HG03135 (cell line): ENCODE measurements around the gene FRMD4A.
A peak's percentile ranks its signal among the peaks of the same experiment; 100 is the strongest.
"Not testable (repeated sequence)": the region's sequence is repeated elsewhere in the genome, so short reads cannot be mapped to it uniquely, and the experiment has no call there.

Experiments
- ATAC-seq: cut with Tn5 transposase; IDR thresholded peaks from one replicate; pipeline ENCODE4 v1.9.1; 2021; ENCODE audit warnings: mild to moderate bottlenecking, moderate library complexity; ENCODE audit not compliant: unreplicated experiment

Gene FRMD4A

DNA sequence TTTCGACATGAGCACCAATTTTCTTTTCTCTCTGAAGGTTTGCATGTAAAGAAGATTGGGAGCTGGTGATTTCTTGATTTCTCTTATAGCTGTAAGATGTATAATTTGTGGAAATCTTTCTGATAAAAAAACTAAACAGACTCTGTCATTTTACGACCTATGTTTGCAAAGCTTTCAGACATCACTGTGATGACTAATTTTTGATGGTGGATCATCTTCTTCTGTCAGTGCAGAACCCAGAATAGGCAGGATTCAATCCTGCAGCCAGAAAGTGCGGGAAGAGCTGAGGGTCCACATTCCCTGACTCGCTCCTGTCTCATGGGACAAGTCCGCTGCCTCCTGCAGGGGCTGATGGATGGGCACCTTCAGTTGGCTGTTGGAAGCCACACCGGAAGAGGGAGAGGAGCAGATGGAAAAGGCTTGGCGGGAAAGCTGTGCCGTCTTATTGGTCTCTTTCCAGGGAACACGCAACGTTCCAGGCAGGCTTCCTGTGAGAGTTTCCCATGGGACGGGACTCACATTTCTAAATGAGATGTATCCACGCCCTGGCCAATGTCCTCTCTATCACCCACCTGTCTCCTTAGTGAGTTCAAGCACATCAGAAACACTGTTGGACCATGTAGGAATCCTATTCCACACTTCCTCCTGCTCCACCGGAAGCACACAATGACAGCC, 557.1 kb downstream of the FRMD4A start:
- ATAC-seq, result no peak

DNA sequence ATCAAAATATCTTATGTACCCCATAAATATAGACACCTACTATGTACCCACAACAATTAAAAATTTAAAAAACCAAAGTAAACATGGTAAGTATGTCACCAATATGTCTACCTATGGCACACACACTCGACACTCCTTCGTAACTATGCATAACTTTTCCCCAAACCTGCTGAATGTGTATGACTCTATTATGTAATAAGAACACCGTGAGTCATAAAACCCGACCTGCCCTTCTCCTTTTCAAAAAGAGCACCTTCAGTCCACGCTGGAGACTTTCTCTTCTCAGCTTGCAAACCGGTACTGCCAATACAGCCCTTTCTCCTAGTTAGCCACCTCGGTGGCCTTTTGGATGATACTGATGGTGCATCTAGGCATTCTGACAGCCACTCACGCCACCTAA, 557.7 kb downstream of the FRMD4A start:
- ATAC-seq, result no peak

DNA sequence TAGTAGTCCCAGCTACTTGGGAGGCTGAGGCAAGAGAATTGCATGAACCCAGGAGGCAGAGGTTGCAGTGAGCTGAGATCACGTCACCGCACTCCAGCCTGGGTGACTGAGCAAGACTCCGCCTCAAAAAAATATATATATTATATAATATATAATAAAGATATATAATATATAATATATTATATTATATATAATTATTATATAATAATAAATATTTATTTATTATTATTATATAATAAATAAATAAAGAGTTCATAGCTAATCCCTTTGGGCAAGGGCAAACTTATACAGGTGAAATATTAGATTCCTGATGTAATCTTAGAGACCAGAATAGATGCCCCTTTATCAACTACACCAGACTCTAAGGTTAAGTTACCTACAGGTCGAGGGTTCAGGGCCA, 558.7 kb downstream of the FRMD4A start:
- ATAC-seq, result no peak

DNA sequence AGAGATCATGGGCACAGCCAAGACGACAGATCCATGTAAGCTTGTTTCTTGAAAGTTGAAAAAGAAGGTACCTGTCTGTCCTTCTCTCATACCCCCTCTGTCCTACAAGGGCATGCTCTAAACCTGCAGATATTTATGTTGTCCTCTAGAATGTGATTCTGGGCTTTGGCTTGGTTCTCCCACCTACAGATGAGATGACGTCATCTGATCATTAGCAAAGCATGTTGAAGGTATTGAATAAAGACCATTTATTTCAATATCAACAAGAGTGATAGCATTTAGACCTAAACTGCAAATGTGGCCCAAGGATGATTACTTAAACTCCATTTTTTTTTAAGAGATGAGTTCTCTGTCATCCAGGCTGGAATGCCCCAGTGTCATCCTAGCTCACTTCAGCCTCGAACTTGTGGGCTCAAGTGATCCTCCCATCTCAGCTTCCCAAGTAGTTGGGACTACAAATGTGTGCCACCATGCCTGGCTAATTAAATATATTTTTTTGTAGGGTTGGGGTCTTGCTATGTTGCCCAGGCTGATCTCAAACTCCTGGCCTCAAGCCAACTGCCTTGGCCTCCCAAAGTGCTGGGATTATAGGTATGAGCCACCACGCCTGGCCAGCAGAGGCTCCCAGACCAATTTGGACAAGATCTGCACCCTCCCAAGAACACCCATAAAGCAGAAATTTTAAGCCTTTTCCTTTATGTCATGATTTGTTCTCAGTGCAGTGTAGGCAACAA, 559.8 kb downstream of the FRMD4A start:
- ATAC-seq, result no peak

DNA sequence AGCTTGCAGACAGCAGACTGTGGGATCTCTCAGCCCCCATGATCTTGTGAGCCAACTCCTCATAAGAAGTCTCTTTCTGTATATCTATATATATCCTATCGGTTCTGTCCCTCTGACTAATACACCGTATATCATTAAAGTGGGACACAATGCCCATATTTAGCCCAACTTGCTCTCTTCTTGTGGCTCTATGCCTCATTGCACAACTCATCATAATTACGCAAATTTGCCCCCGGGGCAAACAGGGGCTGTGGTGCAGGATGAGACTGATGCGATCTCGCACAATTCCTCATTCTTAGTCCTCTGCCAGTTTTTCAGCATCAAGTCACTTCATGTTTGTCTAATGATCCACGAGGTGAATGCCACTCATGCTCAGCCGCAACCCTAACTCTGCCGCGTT, 560.8 kb downstream of the FRMD4A start:
- ATAC-seq, result no peak

DNA sequence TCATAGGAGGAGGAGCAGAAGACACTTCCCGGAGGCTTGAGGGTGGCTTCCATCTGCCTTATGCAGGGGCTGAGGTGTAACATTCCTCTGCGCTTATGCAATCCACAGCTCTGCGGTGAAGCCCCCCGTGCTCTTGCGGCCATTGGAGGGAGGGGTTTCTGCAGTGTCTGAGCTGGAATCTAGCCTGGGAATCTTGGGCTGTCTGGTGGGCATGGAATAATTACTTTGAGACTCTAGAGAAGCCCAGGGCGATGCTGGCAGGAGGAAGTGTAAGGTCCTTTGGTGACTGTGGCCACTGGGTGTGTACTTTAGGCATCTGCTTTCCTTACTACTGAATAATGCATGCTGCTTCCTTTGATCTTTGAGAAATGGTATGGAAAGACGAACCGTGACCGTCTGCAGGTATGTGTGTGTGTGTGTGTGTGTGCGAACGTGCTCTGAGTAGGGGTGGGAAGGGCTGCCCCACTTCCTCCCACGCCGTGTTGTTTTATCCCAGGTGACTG, 563.0 kb downstream of the FRMD4A start:
- ATAC-seq, result no peak

DNA sequence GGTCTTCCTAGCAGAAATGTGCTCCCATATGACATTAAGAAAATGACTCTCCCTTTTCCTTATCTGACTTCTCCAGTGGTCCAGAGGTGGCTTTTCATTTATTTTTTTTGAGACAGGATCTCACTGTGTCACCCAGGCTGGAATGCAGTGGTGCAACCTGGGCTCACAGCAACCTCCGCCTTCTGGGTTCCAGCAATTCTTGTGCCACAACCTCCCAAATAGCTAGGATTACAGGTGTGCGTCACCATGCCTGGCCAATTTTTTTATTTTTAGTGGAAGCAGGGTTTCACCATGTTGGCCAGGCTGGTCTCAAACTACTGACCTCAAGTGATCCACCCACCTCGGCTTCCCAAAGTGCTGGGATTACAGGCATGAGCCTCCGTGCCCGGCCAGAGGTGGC, 563.6 kb downstream of the FRMD4A start:
- ATAC-seq, result not testable (repeated sequence)

DNA sequence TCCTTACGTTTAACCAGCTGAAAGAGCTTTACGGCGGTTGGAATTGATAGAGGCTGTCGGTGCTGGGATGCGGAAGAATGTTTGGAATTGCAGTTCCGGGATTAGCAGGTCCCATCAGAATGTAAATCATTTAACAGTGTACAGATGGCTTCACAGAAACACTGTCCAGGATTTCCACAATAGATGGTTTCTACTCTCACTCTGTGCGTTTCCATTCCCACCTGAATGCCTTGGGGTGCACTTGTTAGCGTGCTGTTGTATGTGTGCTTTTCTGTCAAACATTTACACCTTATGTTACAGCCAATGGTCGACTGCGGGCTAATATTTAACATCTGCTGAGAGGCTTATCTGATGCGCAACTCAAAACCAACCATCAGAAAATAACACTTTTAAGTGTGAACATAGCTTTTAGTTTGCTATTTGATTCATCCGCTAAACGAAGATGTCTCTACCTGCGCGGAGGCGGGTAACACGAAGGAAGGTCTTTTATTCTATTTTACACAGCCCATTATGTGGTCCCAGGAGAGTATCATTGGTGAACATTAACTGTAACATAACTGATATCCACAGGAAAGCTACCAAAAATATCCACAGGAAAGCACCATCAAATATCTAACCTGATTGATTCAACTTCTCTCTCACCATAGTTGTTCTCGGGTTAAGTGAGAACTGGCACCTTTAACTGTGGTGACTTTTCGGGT, 564.9 kb downstream of the FRMD4A start:
- peak; percentile 73 for ATAC-seq

DNA sequence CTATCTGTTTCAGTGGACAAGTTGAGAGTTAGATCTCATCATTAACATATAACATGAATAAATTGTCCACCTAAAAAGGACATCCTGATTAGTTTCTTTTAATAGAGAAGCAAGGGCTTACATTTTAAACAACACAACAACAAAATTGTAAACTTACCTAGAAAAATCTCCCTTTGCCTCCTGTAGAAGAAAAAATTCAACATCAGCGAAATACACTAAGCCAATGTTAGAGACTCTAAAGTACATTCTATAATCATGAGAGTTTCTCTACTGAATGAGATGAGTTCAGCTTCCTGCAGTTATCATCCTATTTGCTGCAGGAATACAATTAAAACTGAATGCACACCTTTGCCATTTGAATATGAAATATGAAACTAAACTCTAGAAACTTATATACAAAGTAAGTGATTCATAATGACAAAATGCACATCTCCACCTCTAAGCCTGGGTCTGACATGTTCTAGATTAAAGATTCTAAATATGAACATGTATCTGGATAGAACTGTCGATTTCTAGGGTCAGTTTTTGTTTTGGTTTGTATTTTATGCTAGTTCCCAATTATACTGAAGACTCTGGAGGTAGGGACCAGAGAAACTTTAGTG, 569.1 kb downstream of the FRMD4A start:
- no peak for ATAC-seq

DNA sequence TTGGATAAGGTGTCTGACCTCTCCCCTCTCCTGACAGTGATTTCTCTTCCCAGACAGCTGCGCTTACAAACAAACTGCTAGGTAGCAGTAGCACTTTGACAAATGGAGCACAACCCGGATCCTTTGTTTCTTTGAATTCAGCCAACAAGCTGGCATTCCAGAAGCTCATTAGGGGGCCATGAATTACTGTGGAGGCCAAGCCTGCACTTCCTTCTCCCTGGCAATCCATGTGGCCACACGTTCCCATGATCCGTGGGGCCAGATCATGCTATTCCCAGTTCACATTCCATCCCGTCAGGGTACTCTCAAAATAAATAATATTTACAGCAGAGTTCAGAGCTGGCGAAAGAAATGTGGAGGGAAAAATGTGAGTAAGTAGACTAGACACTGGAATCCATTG, 571.6 kb downstream of the FRMD4A start:
- ATAC-seq, result no peak

DNA sequence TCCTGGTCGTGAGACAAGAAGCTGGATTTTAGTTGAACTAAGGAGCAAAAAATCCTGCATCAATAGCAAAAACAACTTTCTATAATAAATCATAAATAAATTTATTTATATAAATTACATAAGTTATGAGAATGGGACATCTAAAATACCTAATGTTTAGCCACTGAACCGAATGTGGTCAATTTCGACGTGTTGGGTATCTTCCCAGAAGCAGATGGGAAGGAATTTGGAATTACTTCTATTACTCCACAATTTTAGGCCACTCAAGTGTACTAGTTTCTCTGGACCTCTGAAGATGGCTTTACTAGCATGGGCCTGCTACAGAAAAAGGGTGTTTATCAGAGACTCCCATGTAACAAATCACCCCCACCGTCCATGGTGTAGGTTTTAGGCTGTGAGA, 572.0 kb downstream of the FRMD4A start:
- ATAC-seq, result no peak

DNA sequence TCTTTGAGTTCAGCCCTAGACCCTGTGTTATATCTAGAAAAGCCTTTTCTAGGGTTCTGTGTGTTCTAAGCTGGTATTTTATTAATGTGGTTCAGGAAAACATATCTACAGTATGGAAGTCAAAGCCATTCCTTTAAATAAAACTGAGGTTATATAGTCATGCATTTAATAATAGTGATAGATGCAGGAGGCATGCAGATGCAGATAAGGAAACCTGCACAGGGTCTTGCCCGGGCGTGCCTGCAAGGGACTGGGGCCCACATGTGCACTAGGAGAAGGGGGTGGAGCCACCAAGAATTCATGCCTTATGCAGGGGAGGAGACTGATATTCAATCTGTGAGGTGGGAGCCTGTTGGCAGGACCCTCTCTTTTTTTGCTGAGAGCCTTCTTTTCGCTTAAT, 572.4 kb downstream of the FRMD4A start:
- no peak for ATAC-seq

DNA sequence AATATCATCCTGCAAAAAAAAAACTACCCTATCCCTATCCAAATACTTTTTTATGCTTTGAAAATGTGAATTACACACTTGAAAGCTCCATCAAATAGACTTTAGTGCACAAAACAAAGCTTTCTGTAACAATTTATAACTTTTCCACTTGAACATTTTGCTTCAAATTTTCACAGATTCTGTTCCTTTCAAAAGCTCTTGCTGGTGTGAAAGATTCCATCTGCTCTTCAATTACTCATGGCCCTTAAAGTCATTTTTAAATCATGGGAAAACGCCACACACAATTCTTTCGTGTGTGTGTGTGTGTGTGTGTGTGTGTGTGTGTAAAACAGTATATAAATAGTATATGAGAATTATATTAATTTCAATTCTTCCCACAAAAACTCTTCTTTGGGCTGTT, 576.4 kb downstream of the FRMD4A start:
- no peak for ATAC-seq

DNA sequence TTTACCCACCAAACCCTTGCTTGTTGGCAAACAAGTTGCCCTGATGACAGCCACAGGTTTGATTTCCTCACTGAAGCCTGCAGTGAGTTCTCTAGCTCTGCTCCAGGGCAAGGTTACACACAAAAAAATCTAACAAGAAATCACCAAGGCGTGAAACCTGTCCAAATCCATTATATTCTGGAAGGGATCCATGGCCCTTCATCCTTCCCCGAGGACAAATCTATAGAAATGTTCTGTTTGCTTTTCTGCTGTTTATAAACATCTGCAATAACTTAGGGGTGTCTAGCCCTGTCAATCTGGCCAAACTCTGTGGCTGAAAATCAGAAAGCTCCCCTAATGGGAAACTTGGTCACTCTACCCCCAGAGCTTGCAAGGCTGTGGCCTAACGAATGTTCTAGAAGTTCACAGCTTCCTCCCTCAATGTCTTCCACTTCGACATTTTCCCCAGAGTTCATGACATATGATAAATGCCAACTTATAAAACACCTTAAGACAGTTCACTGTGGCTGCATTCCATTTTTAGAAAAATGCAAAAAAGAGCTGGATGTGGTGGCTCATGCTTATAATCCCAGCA, 579.4 kb downstream of the FRMD4A start:
- ATAC-seq, result no peak

DNA sequence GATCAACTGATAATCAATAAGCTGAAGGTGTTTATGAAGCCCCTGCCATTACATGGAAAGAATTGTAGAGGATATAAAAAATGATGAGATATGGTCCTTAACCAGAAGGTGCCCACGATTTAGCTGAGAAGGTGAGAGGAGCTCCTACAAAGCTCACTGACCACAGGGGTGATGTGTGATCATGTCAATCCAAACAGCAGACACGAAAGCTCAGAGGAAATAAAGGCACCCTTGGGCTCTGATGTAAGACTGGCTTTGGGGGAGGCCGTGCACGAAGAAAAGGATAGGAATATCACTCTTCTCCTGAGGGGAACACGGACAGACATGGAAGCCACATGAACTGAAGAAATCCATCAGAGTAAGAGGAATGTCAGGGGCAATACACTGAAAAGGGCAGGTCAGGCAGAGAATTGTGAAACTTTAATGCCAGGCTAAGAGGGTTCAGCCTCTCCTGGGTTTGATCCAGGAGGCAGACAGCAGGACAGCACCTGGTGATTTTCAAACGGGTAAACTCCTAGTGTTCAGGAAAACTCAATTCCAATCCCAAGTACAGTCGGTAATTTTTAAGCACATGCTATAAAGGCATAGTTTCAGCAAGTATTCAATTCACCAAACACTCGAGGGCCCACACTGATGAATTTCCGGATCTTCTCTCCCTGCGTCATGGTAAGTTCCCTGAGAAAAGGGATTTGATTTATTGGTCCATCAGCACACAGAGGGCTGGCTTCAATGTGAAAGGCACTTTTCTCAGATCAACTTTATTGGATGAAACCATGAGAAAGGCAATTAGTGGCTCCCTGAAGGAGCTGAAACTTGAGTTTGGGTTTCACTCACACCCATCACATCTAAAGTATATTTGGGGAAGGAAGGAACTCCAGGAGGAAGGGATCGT, 580.2 kb downstream of the FRMD4A start:
- no peak for ATAC-seq

DNA sequence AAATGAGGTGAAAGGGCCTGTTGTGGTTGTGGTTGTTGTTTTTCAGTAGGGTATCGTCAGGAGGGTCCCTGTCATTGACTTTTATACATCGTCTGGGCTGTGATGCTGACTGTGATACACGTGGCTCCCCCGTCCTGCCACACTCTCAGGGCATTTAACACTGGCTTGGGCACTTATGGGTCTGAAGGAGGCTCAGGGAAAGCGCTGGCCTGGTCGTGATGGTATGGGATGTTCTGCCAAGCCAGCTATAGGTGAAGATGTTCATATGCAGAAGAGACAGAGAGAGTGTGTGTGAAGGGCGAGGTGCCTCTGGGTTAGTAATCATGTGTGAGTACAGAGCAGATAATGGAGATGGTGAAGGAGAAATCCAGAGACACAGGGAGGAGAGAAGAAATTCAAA, 585.5 kb downstream of the FRMD4A start:
- no peak for ATAC-seq

DNA sequence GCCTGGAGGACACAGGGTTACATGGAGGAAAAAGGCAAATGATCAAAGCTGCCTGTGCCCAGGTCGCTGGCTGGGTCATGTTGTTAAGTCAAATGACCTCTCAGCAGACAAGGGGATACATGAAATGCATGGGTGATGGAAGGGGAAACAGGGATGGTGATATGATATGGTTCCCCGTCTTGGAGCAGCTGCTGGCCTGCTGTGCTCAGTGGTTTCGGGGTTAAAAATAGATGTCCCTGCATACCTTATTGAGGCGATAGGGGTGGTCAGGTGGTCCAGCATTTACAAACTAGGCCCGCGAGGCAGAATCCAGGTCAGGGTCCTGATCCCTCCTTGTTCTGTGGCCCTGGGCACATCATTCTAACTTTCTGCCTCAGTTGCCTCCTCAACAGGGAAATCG, 586.8 kb downstream of the FRMD4A start:
- ATAC-seq, result no peak

DNA sequence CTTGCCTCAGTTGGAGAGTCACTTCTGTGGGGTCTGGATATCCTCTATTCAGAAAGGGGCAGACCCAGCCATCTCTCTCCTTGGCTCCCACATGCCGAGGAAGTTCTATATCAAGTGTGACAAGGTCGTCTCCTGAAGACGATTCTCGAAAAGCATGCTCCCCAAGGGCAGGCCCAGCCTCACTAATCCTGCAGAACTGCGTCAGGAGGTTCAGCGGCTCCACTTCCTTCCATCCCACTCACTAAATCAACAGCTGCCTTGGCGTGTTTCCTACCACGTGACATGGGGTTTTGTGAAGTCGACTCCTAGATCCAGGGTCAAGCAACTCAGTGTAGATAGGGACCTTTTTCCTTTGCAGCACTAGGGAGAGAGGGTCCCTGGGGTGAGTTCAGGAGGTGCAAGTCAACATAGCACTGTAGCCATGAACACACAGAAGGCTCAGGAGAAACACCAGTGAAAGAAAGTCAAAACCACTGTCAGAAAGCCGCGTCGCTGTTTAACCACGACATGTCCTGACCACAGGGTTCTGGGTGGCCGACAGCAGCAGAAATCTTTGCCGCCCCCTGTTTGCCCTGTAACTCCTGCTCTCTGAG, 587.5 kb downstream of the FRMD4A start:
- ATAC-seq, result peak; percentile 53

DNA sequence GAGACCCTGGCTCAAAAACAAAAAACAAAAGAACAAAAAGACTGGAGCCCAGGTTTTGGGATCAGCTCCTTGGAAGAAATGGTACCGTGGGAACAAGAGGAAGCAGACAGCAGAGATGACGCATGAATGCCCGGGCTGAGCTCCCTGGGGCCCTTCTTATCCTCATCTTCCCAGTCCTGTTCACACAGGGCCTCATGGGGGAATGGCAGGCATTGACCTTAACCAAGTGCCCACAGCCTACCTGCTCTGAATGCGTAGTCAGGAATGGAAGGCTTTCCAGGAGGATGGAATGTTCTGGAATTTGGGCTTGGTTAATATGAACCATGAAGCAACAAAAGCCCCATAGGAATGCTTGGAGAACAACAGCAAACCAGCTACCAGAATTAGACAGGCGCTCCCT, 589.3 kb downstream of the FRMD4A start:
- ATAC-seq, result no peak

DNA sequence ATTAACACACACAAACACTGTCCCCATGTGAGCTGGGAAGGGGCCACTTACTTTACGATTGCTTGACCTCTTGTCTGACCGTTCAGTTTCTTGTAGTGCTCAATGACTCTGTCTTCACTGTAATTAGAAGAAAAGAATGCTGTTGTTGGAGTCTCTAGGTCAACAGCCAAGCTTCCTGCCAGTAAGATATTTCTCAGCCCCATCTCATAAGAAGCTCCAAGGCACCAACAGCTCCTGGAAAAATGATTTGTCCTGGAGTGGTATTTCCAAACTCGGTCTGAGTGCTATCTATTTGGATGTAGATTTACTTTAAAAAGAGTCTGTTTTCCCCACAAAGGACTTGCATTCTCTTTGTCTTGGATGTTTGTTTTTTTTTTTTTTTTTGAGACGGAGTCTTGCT, 590.3 kb downstream of the FRMD4A start:
- no peak for ATAC-seq
